GM19025 (cell line): ENCODE measurements around the gene SLC38A2.
"Not testable (repeated sequence)": the region's sequence is repeated elsewhere in the genome, so short reads cannot be mapped to it uniquely, and the experiment has no call there.

Experiments
- ATAC-seq: cut with Tn5 transposase; IDR thresholded peaks from one replicate; pipeline ENCODE4 v1.9.1; 2021; ENCODE audit warnings: mild to moderate bottlenecking, low read depth, moderate library complexity; ENCODE audit not compliant: unreplicated experiment

Gene SLC38A2

GRCh38 chr12:46372544-46373300, at the start of gene SLC38A2:
Gene SLC38A2, minus strand, starts transcription at chr12:46372773. Its CDS starts 1,480 bp downstream, at chr12:46371293.
- ATAC-seq = peak; percentile 83

DNA sequence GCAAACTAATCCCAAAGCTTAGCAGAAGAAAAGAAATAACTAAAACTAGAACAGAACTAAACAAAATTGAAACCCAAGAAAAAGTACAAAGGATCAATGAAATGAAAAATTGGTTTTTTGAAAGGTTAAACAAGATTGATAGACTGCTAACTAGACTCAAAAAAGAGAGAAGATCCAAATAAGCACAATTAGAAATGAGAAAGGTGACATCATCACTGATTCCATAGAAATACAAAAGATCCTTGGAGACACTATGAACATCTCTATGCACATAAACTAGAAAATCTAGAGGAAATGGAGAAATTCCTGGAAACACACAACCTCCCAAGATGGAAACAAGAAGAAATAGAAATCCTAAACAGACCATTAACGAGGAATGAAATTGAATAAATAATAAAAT, 47.1 kb upstream of the SLC38A2 start:
- no peak for ATAC-seq

DNA sequence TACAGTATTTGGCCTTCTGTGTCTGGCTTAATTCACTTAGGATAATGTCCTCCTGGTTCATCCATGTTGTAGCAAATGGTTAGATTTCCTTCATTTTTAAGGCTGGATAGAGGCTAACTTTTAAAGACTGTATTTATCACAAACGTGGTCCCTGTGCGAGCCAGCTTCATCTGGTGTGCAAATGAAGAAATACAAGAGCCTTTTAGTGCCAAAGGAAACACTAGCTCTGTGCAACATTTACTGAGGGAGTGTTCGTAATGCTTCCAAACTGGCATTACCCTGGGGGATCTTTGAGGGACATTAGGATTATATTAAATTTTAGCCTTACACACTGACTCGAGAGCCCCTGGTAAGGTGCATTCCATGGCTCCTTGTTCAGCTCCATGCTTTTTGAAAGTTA, 43.0 kb upstream of the SLC38A2 start:
- ATAC-seq = no peak

- ATAC-seq = no peak
These were observed 42.2 kb upstream of the SLC38A2 start for GRCh38 chr12:46414591-46415268.

DNA sequence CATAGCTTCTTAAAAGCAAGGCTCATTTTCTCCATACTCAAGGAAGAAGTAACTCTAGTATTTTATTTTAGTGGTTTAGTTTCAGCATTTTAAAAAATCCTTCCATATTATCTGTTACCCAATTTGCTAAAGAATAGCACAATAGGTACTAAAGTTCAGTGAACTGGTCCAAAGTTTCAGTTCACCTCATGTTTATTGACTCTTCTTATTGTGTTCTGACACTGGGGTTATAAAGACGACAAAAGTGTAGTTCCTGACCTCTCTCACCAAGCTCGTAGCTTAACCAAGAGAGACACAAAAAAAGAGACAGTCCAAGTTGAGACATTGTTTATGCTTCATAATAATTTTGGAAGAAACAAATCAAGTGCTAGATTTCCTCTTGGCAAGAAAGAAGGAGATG, 40.8 kb upstream of the SLC38A2 start:
- no peak for ATAC-seq

GRCh38 chr12:46412857-46413256, 40.3 kb upstream of the SLC38A2 start:
- no peak for ATAC-seq

DNA sequence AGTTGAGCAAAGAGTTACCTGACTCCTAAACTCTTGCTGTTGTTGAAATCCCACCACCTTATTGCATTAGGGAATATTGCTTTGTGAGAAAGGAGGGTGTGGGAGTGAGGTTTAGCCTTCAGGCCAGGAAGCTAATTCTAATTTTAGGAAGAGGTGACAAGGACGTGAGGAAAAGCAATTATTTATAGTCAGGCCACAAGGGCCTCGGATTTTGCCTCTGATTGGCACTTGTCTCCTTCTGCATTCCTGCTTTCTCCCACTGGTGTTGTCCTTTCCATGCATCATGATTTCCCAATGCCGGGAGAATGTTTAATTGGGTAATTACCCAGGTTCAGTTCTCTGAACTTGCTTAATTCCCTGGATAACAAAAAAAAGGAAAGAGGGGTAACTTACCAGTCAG, 37.9 kb upstream of the SLC38A2 start:
- no peak for ATAC-seq

DNA sequence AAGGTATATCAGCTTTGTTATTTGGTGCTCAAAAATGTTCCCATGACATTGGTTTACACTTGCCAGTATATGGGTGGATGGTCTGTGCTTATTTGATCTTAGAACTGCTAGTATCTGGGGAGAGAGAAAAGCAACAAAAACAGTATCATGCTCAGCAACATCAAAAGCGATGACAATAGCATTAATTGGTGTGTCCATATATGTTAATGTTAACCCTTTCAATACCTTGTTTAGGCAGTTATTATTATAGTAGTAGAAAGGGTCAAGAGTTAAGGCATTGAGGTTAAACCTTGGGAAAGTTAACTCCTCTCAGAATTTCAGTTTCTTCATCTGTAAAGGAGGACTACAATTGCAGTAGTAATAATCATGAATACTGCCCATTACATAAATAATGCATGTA, 37.4 kb upstream of the SLC38A2 start:
- ATAC-seq = no peak

DNA sequence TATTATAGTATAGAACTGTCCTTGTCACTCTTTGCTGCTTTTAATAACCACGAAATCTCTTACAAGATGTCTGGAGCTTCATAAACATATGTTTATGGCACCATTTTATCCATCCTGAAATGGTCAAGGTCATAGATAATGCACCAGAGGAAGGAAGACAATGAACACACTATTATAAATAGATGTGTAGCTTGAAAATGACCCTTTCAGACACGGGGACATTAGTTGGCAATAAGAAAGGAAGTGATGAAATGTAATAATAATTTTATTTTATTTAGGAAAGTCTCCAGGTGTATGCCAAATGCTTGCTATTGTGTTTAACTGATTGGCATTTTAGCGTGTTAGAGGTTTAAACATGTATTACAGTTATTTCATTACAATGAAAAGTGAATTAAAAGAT, 36.8 kb upstream of the SLC38A2 start:
- ATAC-seq = no peak

DNA sequence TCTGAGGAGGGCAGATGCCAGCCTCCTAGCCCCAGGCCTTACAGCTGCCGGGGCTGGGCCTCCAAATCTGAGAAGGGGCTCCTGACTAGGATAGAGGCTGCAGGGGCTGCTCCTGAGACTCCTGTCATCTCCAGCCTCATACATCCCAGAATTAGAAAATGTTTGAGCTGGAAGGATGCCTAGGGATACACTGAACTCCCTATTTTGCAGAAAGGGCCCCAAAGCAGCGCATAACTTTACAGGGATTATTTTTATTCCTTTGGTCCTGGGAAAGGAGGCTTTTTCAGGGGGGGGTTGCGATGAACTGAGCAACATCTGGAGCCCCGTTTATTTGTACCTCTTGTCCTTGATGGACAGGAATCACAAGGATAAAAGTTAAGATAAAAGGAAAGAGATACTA, 35.9 kb upstream of the SLC38A2 start:
- ATAC-seq = no peak

DNA sequence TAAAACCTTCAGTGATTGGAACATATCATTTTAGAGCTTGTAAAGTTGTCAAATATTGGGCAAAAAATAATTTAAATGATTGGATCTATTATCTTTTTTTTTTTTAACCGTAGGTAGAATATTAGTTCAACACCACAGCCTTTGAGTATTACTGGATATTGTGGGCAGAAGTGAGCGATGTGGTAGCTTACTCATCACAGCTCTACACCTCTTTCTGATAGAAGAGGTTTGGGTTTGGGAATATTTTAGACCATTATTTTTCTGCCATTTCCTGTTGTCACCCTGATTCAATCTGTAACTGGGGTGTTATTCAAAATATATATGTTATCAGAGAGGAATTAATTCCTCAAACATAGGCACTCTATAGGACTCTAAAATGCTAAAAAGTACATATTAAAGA, 34.8 kb upstream of the SLC38A2 start:
- ATAC-seq = no peak

DNA sequence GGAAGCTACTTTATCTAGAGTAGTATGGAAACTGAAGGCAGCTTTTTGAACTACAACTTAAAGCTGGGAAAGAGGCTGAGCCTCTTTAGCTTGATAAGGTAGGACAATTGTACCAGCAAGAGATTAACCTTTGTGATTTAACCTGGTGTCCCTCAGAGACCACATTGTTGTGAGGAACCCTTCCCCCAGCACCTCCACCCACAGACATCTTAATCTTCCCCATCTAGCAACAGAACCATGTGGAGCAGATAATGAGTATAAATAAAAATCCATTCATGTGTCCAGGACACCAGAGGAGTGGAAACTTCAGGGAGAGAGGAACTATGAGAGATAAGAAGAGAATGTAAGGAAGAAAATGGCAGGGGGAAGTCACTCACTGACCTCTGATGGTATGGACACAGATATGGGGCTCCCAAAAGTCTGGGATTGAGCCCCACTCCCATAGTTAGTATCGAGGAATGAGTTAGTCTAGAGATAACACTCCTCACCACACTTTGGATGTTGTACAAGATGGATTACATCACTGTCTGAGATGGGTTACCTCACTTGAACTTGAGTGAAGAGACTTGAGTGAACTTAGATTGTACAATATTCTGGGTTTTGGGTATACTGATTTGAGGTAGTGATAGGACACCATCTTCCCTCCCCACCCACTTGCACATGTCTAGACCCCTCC, 33.9 kb upstream of the SLC38A2 start:
- ATAC-seq = no peak

- ATAC-seq = no peak
These were observed 32.2 kb upstream of the SLC38A2 start for GRCh38 chr12:46404733-46405132.

DNA sequence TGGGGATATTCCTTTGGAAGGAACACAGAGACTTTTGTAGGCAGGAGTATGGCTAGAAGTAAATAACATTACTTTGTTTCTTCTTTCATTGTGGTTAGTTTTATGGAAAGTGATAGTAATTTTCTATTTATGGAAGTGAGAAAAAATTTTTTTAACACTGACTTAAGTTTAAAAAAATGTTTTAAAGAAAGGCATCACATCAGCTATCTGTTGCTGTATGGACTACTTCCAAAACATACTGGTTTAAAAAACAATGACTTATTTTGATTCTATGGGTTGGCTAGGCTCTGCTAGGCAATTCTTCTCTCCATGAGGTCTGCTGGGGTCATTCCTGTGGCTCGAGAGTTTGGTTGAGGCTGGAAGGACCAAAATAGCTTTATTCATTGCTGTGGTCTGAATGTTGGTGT, 31.7 kb upstream of the SLC38A2 start:
- ATAC-seq = no peak

DNA sequence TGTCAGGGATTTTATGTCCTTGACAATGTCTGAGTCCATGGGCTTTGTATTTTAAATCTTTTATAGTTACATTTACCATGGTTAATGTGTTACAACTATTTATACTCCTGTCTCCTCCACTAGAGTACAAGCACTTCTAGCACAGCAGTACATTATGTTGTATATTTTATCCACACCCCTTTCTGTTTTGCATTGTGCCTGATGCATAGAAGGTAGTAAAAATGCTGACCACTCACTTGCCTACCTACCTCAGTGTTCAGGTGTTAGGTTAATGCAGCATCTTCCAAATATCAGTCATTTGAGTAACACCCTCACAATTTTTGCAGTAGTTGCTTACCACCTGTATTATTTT, 31.1 kb upstream of the SLC38A2 start:
- ATAC-seq = no peak

- no peak for ATAC-seq
These were observed 30.6 kb upstream of the SLC38A2 start for GRCh38 chr12:46402941-46403718.

DNA sequence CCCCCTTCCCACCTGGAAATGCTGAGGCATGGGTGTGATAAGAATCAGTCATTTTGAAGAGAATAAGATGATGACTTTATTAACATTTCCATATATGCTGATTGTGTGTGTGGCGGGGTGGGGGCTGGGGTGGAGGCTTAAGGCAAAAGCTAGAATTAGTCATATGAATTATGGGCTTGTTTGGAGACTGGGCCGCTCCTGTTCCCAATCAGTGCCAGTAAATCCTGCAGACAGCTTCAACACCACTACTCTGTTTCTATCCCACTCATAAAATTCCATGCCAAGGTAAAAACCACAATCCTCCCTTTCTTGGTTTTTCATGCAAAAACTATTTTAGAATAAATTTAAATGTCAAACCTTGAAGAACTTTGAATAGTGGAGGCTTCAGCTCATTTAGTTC, 29.9 kb upstream of the SLC38A2 start:
- no peak for ATAC-seq

GRCh38 chr12:46401662-46402061, 29.1 kb upstream of the SLC38A2 start:
- no peak for ATAC-seq

DNA sequence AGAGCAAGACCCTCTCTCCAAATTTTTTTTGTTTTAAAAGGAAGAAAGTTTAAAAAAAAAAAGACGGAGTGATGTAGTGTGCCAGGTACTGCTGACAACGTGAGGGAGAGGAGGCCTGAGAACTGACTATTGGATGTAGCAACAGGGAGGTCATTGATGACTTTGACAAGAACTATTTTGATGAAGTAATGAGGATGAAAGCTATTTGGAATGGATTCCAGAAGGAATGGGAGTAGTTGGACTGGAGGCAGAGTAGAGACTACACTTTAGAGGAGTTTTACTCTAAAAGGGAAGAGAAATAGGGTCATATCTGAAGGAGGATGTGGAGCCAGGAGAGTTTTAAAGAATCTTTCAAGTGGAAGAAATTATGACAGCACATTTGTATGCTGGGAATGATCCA, 27.8 kb upstream of the SLC38A2 start:
- no peak for ATAC-seq

DNA sequence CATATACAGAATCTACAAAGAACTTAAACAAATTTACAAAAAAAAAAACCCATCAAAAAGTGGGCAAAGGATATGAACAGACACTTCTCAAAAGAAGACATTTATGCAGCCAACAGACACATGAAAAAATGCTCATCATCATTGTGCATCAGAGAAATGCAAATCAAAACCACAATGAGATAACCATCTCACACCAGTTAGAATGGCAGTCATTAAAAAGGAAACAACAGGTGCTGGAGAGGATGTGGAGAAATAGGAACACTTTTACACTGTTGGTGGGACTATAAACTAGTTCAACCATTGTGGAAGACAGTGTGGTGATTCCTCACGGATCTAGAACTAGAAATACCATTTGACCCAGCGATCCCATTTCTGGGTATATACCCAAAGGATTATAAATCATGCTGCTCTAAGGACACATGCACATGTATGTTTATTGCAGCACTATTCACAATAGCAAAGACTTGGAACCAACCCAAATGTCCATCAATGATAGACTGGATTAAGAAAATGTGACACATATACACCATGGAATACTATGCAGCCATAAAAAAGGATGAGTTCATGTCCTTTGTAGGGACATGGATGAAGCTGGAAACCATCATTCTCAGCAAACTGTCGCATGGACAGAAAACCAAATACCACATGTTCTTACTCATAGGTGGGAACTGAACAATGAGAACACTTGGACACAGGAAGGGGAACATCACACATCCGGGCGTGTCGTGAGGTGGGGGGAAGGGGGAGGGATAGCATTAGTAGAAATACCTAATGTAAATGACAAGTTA, 27.1 kb upstream of the SLC38A2 start:
- ATAC-seq = not testable (repeated sequence)
